NCI-H1092 treated with DMSO at 0.1 percent for 48 hours (cell line): Measurements from ENCODE around the gene HDAC4.

Experiments
- DNase-seq: peaks from one replicate; lab custom pipeline; 2025; lab: John Stamatoyannopoulos, UW

HDAC4 gene

GRCh38 chr2:239008004-239008403 lies 392.8 kb downstream of the HDAC4 start:
- no peak for DNase-seq

DNA sequence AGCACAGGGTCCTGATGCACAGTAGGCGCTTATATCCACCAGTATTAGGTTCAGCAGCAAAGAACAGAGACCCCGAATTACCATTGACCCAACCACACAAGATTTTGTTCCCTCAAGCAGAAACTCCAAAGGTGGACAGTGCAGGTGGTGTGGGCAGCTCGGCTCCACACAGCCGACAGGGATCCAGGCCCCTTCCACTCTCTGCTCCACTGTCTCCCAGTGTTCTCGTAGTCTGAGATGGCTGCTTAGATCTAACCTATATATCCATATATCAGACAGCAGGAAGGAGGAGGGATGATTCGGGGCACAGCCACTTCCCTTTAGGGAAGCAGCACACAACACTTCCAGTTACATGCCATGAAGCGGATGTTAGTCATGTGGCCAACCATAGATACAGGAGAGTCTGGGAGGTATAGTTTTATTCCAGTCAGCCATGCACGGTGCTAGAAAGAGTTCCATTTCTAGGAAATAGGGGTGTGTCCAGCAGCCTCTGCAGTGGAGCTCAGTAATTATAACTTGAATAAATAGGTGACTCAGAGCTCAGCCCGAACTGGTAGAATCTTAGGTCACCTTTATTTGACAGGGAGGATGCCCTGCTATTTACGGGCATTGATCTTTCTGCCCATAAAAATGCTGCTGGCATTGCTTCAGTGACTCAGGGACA lies 394.1 kb downstream of the HDAC4 start:
- no peak for DNase-seq

DNA sequence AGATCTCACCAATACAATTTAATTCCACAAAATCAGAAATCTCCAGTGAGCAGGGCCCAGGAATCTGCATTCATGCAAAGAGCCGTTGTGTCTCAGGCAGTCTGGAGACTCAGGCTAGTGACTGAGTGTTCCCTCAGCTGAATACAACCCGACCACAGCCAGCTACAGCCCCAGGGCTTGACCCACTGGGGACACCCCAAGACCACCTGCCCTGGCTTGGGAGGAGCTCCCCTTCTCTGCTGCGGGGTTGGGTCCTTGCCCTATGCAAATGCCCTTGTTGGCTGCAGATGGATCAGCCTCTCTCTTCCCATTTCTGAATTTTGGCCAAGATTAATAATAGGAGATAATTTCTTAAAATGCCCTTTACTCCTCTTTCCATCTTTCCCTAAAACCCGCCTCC lies 395.2 kb downstream of the HDAC4 start:
- no peak for DNase-seq

GRCh38 chr2:239004274-239005015 lies 396.4 kb downstream of the HDAC4 start:
- no peak for DNase-seq

GRCh38 chr2:239003624-239004273 lies 397.1 kb downstream of the HDAC4 start:
- DNase-seq = no peak

DNA sequence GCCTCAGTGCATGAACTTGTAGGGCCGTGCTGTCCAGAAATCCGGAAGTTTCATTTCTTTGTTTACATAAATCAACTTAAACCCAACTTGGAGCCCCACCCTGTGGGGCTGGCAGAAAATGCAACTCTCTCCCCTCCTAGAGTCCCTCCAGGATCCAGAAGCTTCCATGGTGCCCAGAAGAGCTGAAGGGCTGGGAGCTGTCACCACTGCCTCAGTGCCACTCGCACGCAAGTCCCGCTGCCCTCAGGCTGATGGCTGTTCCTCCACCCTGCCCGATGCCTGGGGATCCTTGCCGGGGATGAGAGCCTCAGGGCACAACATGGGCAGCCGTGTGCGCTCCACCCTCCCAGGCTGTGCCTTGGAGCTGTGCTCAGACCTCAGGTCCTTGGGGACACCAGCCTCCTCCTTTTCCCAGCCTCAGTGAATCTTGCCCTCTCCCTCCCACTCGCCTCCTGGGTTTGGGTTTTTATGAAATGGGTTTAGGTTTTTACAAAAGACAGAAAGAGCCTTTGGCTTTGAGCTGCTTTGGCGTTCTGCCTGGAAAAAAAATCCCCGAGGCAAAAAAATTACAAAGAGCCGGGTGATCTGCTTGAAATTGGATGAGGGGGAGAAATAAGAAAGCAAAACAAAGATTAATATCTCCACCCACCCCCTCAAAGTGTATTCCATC lies 397.7 kb downstream of the HDAC4 start:
- DNase-seq = no peak

DNA sequence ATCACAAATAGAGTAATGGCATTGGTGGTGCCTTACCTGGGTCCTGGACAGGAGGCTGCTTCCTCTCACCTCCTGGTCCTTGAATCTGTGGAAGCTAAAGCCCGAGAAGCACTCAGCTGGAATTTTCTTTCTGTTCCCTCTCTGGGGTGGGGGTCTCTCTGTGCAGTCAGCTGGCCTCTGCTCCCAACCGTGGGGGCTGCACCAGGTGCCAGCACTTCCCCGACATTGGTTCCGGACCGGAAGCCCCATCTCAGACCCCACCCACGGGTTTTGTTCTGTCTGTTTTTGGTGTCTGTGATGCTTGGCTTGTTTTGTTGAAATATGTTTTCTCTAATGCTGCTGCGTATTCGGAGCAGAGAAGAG lies 398.2 kb downstream of the HDAC4 start:
- no peak for DNase-seq

GRCh38 chr2:239001794-239002193 lies 399.0 kb downstream of the HDAC4 start:
- DNase-seq = no peak

GRCh38 chr2:239000500-239001073 lies 400.2 kb downstream of the HDAC4 start:
- DNase-seq = no peak

- no peak for DNase-seq
These were observed 400.7 kb downstream of the HDAC4 start for GRCh38 chr2:239000089-239000488.

- DNase-seq = no peak
These were observed 401.5 kb downstream of the HDAC4 start for GRCh38 chr2:238999291-238999741.

GRCh38 chr2:238998801-238999200 lies 402.0 kb downstream of the HDAC4 start:
- no peak for DNase-seq
